IMR-90 (cell line): ENCODE data around the gene MICU1. TPM values are rescaled to one million over a fixed set of nuclear protein-coding genes. Genes with fewer than 3 reads are reported as not detected.

Experiments
- ATAC-seq: fragments of 200-7000 bp; cut with Tn5 transposase; 2 replicates; pipeline ENCODE4 v1.9.1; 2020; ENCODE audit warnings: low read depth, mild to moderate bottlenecking, moderate library complexity
- BruUV-seq: library from RNA; stranded (reverse); fragments of 400-500 nt; replicated peaks from 2 replicates; lab custom pipeline; 2021; lab: Mats Ljungman, UMichigan
- CTCF ChIA-PET: fragments of 300-600 bp; formaldehyde crosslinking; extraction: SDS; loops from one replicate; lab custom pipeline; 2021; ENCODE audit warnings: antibody characterized with exemption; lab: Yijun Ruan, JAX
- POLR2A ChIA-PET: fragments of 300-600 bp; sonication (Branson Sonifier 250); formaldehyde crosslinking; loops from one replicate; lab custom pipeline; 2022; ENCODE audit warnings: antibody characterized with exemption; ENCODE audit not compliant: unreplicated experiment; lab: Charles Lee
- DNase-seq: peaks from one replicate; pipeline ENCODE4 v3.0.0; 2013
- H2AFZ ChIP-seq: replicated peaks from 2 replicates; pipeline ENCODE3; 2013; ENCODE audit warnings: low read length, mild to moderate bottlenecking; ENCODE audit not compliant: poor library complexity
- H2AK5ac ChIP-seq: 2 replicates; pipeline ENCODE4 v1.6.1; 2013; ENCODE audit warnings: low read depth, low read length, inconsistent platforms
- H2AK9ac ChIP-seq: replicated peaks from 2 replicates; pipeline ENCODE3; 2013; ENCODE audit warnings: mild to moderate bottlenecking, low read depth, low read length, moderate library complexity; ENCODE audit not compliant: poor library complexity
- H2BK120ac ChIP-seq: 2 replicates; pipeline ENCODE4 v1.6.1; 2013; ENCODE audit warnings: low read depth, low read length, inconsistent platforms
- H2BK15ac ChIP-seq: 3 replicates; pipeline ENCODE4 v1.6.1; 2013; ENCODE audit warnings: low read depth, low read length, inconsistent platforms
- H2BK20ac ChIP-seq: 2 replicates; pipeline ENCODE4 v1.6.1; 2013; ENCODE audit warnings: low read depth, mild to moderate bottlenecking, inconsistent platforms, low read length, moderate library complexity
- H2BK5ac ChIP-seq: 2 replicates; pipeline ENCODE4 v1.6.1; 2013; ENCODE audit warnings: mild to moderate bottlenecking, low read depth, low read length, inconsistent platforms; ENCODE audit not compliant: poor library complexity, severe bottlenecking
- H3K14ac ChIP-seq: replicated peaks from 2 replicates; pipeline ENCODE4 v1.6.1; 2013; ENCODE audit warnings: low read depth, low read length, inconsistent platforms
- H3K18ac ChIP-seq: 2 replicates; pipeline ENCODE4 v1.6.1; 2013; ENCODE audit warnings: low read depth, low read length, control low read depth
- H3K23ac ChIP-seq: 2 replicates; pipeline ENCODE4 v1.6.1; 2013; ENCODE audit warnings: low read depth, low read length, inconsistent platforms
- H3K27ac ChIP-seq: 2 replicates; pipeline ENCODE4 v1.5.1; 2013; ENCODE audit warnings: mild to moderate bottlenecking, control low read depth, low read length; ENCODE audit not compliant: insufficient read depth
- H3K27me3 ChIP-seq: 2 replicates; pipeline ENCODE4 v1.6.1; 2013; ENCODE audit warnings: low read length; ENCODE audit not compliant: control insufficient read depth, insufficient read depth
- H3K36me3 ChIP-seq: 2 replicates; pipeline ENCODE4 v1.6.1; 2013; ENCODE audit warnings: low read length, mixed read lengths; ENCODE audit not compliant: control insufficient read depth, insufficient read depth
- H3K4ac ChIP-seq: 2 replicates; pipeline ENCODE4 v1.6.1; 2013; ENCODE audit warnings: low read depth, low read length, inconsistent platforms
- H3K4me1 ChIP-seq: 2 replicates; pipeline ENCODE4 v1.6.1; 2013; ENCODE audit warnings: low read length, mixed read lengths; ENCODE audit not compliant: control insufficient read depth, insufficient read depth
- H3K4me2 ChIP-seq: 2 replicates; pipeline ENCODE4 v1.6.1; 2013; ENCODE audit warnings: low read depth, mild to moderate bottlenecking, control low read depth, low read length, moderate library complexity
- H3K4me3 ChIP-seq: 2 replicates; pipeline ENCODE4 v1.5.1; 2013; ENCODE audit warnings: low read depth, mild to moderate bottlenecking, control low read depth, low read length, moderate library complexity; ENCODE audit not compliant: insufficient read depth
- H3K56ac ChIP-seq: 2 replicates; pipeline ENCODE4 v1.6.1; 2013; ENCODE audit warnings: low read length, inconsistent platforms; ENCODE audit not compliant: insufficient read depth; ENCODE audit errors: extremely low read depth
- H3K79me1 ChIP-seq, 2 experiments: 2 replicates each; pipeline ENCODE4 v1.6.1; 2013; ENCODE audit warnings: low read length in 2 of 2, inconsistent platforms in 1 of 2, low read depth in 1 of 2
- H3K9ac ChIP-seq: 2 replicates; pipeline ENCODE4 v1.6.1; 2013; ENCODE audit warnings: low read depth, low read length, control low read depth
- H3K9me1 ChIP-seq: 2 replicates; pipeline ENCODE4 v1.6.1; 2013; ENCODE audit warnings: low read length, inconsistent platforms; ENCODE audit not compliant: insufficient read depth
- H3K9me3 ChIP-seq: 2 replicates; pipeline ENCODE4 v1.6.1; 2013; ENCODE audit warnings: low read length; ENCODE audit not compliant: control insufficient read depth, insufficient read depth
- H4K20me1 ChIP-seq: 2 replicates; pipeline ENCODE4 v1.6.1; 2013; ENCODE audit warnings: low read length, inconsistent platforms; ENCODE audit not compliant: insufficient read depth
- H4K5ac ChIP-seq: 2 replicates; pipeline ENCODE4 v1.6.1; 2013; ENCODE audit warnings: mild to moderate bottlenecking, low read depth, low read length, control low read depth
- H4K8ac ChIP-seq, 2 experiments: 2 replicates each; pipeline ENCODE4 v1.6.1; 2013; ENCODE audit warnings: low read depth in 2 of 2, low read length in 2 of 2, control low read depth in 1 of 2, inconsistent platforms in 1 of 2
- H4K91ac ChIP-seq: 2 replicates; pipeline ENCODE4 v1.6.1; 2013; ENCODE audit warnings: low read depth, low read length, inconsistent platforms; ENCODE audit not compliant: insufficient read depth
- MAZ ChIP-seq: IDR thresholded peaks from 2 replicates; pipeline ENCODE4 v1.6.1; 2012; ENCODE audit warnings: low read depth, mild to moderate bottlenecking, low read length, improper control_type of control experiment, moderate library complexity, borderline replicate concordance
- NFE2L2 ChIP-seq: fragments of 150-350 bp; IDR thresholded peaks from 2 replicates; pipeline ENCODE4 v1.6.1; 2016; ENCODE audit warnings: low read depth, mild to moderate bottlenecking, low read length
- RAD21 ChIP-seq: IDR thresholded peaks from 2 replicates; pipeline ENCODE4 v1.6.1; 2012; ENCODE audit warnings: low read length, improper control_type of control experiment
- SMC3 ChIP-seq: fragments of 150-350 bp; IDR thresholded peaks from 2 replicates; pipeline ENCODE4 v1.6.1; 2016; ENCODE audit warnings: low read depth, mild to moderate bottlenecking, antibody characterized with exemption, low read length, moderate library complexity
- WGBS, 2 experiments: methylation state at CpG; one replicate each; pipeline versions ENCODE4 v1.1.5 to v1.1.7; 2013; ENCODE audit warnings: missing lambda C conversion rate in 2 of 2; ENCODE audit not compliant: insufficient read length in 1 of 2; ENCODE audit errors: extremely low coverage in 2 of 2; 5-methylcytosine and 5-hydroxymethylcytosine counted together
- dilution Hi-C: fragments of 300-500 bp; cut with HindIII; formaldehyde crosslinking; loops from one replicate; pipeline ENCODE4 v1.14.3; 2018; ENCODE audit warnings: low sequenced_read_pairs; ENCODE audit not compliant: unreplicated experiment
- in situ Hi-C: fragments of 300-500 bp; cut with MboI; formaldehyde crosslinking; loops from 3 replicates; pipeline ENCODE4 v1.14.3; 2019; ENCODE audit warnings: low sequenced_read_pairs, inconsistent platforms, mixed read lengths
- intact Hi-C: fragments of 100-400 bp; cut with micrococcal nuclease; formaldehyde crosslinking; loops from 2 replicates; pipeline ENCODE4 v1.10.0; 2022
- polyA plus RNA-seq, 3 experiments: library from polyadenylated mRNA; depleted of rRNA; stranded (reverse); fragments of >200 nt; gene quantifications; 2 replicates each; pipeline ENCODE4 v1.2.3, GENCODE V29; 2012; ENCODE audit warnings: low replicate concordance in 1 of 3
- total RNA-seq: library from RNA; depleted of rRNA; stranded (reverse); fragments of >200 nt; gene quantifications from 2 replicates; pipeline ENCODE4 v1.2.3, GENCODE V29; 2012
- TF ChIP-seq, protein P1 (sequence below): conservative IDR thresholded peaks from 2 replicates; pipeline ENCODE4 v1.5.1; 2012; ENCODE audit warnings: mild to moderate bottlenecking, low read depth, low read length, improper control_type of control experiment

The MICU1 gene
- total and polyA plus RNA-seq, 2 of the 4 experiments (the other 2 are of a cell fraction): 43.6 to 44.7 TPM

DNA sequence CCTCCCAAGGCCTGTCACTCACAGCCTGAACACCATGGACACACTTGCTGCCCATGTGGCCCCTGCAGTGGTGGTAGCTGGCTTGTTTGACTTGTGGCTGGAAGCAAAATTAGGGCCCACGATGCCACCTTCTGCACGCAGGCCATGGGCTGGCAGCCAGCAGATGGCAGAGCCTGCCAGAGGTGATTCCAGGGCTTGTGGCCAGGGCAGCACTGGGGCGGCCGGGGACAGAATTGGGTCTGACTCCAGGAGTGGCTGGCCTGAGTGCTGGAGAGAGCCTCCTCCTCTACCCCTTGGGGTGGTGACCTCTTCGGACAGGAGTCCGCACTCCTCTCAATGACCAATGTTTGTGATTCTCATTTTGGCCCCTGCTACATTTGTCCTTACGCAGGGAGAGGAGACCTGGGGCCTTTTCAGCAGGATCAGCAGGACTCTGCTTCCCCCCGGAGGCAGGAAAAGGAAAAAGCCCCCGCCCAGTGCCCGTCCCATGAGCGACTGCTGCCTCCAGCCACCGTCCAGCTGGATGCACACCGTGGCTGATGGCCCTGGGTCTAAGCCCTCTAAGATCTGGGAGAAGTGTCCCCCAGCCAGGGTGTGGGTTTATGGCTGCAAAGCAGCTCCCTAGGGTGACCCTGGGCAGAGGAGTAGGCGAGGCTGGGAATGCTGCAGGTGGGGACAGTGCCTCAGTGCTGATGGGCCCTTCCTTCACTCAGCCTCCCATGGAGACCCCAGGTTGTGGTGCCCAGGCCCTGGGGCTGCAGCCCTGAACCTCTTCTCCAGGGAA is 297.6 kb downstream of the MICU1 start:
- H3K9me1 ChIP-seq: peaks cover 10% of the 10 kb centered on the region
- 20% methylated on average over 1 of the region's 14 CpGs; no CpG with 5 or more reads in 1 of the 2 experiments for WGBS, 2 experiments
- intact Hi-C loops: loop anchor here (1.0 to 5.0 kb wide), 6 partner anchors 55 to 431 kb away; partner anchors contain the start of gene DDIT4
- peak overlapping the region; percentile 44; the same call in 1 of the 2 replicates for H4K91ac ChIP-seq
- peak; percentile 77 for ATAC-seq
- H3K79me1 ChIP-seq: no peaks in the 10 kb centered on the region
- H3K18ac ChIP-seq: no peak overlapping the region; the same call in 1 of the 2 replicates
- TF ChIP-seq RAD21 (peak; percentile 87), NFE2L2 (no peak), MAZ (peak; percentile 25; the same call in 1 of the 2 replicates), SMC3 (peak; percentile 84)
- TF ChIP-seq, protein P1, sequence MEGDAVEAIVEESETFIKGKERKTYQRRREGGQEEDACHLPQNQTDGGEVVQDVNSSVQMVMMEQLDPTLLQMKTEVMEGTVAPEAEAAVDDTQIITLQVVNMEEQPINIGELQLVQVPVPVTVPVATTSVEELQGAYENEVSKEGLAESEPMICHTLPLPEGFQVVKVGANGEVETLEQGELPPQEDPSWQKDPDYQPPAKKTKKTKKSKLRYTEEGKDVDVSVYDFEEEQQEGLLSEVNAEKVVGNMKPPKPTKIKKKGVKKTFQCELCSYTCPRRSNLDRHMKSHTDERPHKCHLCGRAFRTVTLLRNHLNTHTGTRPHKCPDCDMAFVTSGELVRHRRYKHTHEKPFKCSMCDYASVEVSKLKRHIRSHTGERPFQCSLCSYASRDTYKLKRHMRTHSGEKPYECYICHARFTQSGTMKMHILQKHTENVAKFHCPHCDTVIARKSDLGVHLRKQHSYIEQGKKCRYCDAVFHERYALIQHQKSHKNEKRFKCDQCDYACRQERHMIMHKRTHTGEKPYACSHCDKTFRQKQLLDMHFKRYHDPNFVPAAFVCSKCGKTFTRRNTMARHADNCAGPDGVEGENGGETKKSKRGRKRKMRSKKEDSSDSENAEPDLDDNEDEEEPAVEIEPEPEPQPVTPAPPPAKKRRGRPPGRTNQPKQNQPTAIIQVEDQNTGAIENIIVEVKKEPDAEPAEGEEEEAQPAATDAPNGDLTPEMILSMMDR: peak; percentile 79
- peak overlapping the region; percentile 48; the same call in 1 of the 2 replicates for H2BK120ac ChIP-seq
- peaks cover 21% of the 10 kb centered on the region for H3K4me1 ChIP-seq
- in situ Hi-C loops: loop anchor here (10.0 kb wide), 1 partner anchor 363 kb away; the partner anchor contains the start of gene CHST3
- H3K4ac ChIP-seq: peak overlapping the region; percentile 76
- no TSS peak for BruUV-seq
- H2BK20ac ChIP-seq: peak overlapping the region; percentile 79; the same call in 1 of the 2 replicates
- H4K5ac ChIP-seq: peak overlapping the region; percentile 51
- H2AK9ac ChIP-seq: peak overlapping the region; percentile 86
- H3K4me2 ChIP-seq: no peak overlapping the region
- POLR2A ChIA-PET: no interaction called here
- no peaks in the 10 kb centered on the region for H3K9me3 ChIP-seq
- DNase-seq: peak; percentile 57
- H3K4me3 ChIP-seq: no peak overlapping the region
- H3K56ac ChIP-seq: no peak overlapping the region
- peak overlapping the region; percentile 25 for H3K9ac ChIP-seq
- no peak overlapping the region for H2BK5ac ChIP-seq
- H4K20me1 ChIP-seq: no peaks in the 10 kb centered on the region
- peak overlapping the region; percentile 9; the same call in 1 of the 2 replicates for H3K27ac ChIP-seq
- no peaks in the 10 kb centered on the region for H3K27me3 ChIP-seq
- peak overlapping the region in 1 of 2 experiments; percentile 77; a peak in 2 of 4 replicates for H4K8ac ChIP-seq
- H2AK5ac ChIP-seq: peak overlapping the region; percentile 77
- H3K23ac ChIP-seq: no peak overlapping the region
- 0 out of 2 replicates have a peak overlapping the region, but pooled peaks have one; percentile 24 for H3K14ac ChIP-seq
- peaks cover under 1% of the 10 kb centered on the region; the same call in 1 of the 2 replicates for H3K36me3 ChIP-seq
- peak overlapping the region; percentile 76 for H2AFZ ChIP-seq
- dilution Hi-C loops: no loop called here
- CTCF ChIA-PET: interaction anchor here (0.6 to 1.6 kb wide), 4 partner anchors 50 to 202 kb away, joined by 3 to 4 read pairs (median 3); no protein-coding TSS in a partner anchor
- H2BK15ac ChIP-seq: peak overlapping the region; percentile 93; the same call in 2 of the 3 replicates
